HepG2 (cell line): ENCODE measurements around the gene ABCC2. TPM values are rescaled to one million over a fixed set of nuclear protein-coding genes. Genes with fewer than 3 reads are reported as not detected.

Experiments used
- AGO2 ChIP-seq: fragments of 200-400 bp; formaldehyde crosslinking; optimal IDR thresholded peaks from 2 replicates; pipeline ENCODE3; 2017; ENCODE audit warnings: mild to moderate bottlenecking, low read depth, low read length, moderate library complexity
- ATF2 ChIP-seq: sonication (generic); formaldehyde crosslinking; IDR thresholded peaks from 2 replicates; pipeline ENCODE4 v1.4.0; 2020; ENCODE audit warnings: missing genetic modification reagents
- ATRX ChIP-seq: sonication (generic); formaldehyde crosslinking; IDR thresholded peaks from 2 replicates; pipeline ENCODE4 v1.4.0; 2020; ENCODE audit warnings: missing genetic modification reagents, borderline replicate concordance
- BCL6 ChIP-seq: IDR thresholded peaks from 2 replicates; pipeline ENCODE4 v1.6.1; 2016; ENCODE audit warnings: missing genetic modification reagents, missing compliant biosample characterization
- CBX5 ChIP-seq: sonication (generic); formaldehyde crosslinking; IDR thresholded peaks from 2 replicates; pipeline ENCODE4 v1.4.0; 2020; ENCODE audit warnings: missing genetic modification reagents, borderline replicate concordance
- GATA4 ChIP-seq: sonication (generic); IDR thresholded peaks from 2 replicates; pipeline ENCODE4 v1.6.1; 2016; ENCODE audit warnings: antibody characterized with exemption, low read depth, borderline replicate concordance
- HHEX ChIP-seq: IDR thresholded peaks from 2 replicates; pipeline ENCODE4 v1.6.1; 2016; ENCODE audit warnings: control low read depth
- MEF2D ChIP-seq: sonication (generic); formaldehyde crosslinking; IDR thresholded peaks from 2 replicates; pipeline ENCODE4 v1.5.1; 2020; ENCODE audit warnings: mild to moderate bottlenecking, missing genetic modification reagents
- MXD4 ChIP-seq: IDR thresholded peaks from 2 replicates; pipeline ENCODE4 v1.6.1; 2016; ENCODE audit warnings: mild to moderate bottlenecking, missing biosample characterization, missing genetic modification reagents
- MYC ChIP-seq: sonication (generic); formaldehyde crosslinking; IDR thresholded peaks from 2 replicates; pipeline ENCODE4 v1.9.0; 2021; ENCODE audit warnings: missing genetic modification reagents, borderline replicate concordance
- NCOR1 ChIP-seq: fragments of 200-600 bp; sonication (generic); IDR thresholded peaks from 2 replicates; pipeline ENCODE4 v1.7.0; 2017; ENCODE audit warnings: antibody characterized with exemption, low read length, borderline replicate concordance
- NKX3-1 ChIP-seq: sonication (generic); formaldehyde crosslinking; IDR thresholded peaks from 2 replicates; pipeline ENCODE4 v1.5.0; 2020; ENCODE audit warnings: missing genetic modification reagents
- PLRG1 ChIP-seq: fragments of 450-650 bp; conservative IDR thresholded peaks from 2 replicates; pipeline ENCODE4 v1.6.1; 2016
- TFE3 ChIP-seq: IDR thresholded peaks from 2 replicates; pipeline ENCODE4 v1.6.1; 2016
- TRAFD1 ChIP-seq: sonication (generic); formaldehyde crosslinking; IDR thresholded peaks from 2 replicates; pipeline ENCODE4 v1.5.1; 2020; ENCODE audit warnings: missing genetic modification reagents, mild to moderate bottlenecking, borderline replicate concordance
- XBP1 ChIP-seq: sonication (generic); formaldehyde crosslinking; IDR thresholded peaks from 2 replicates; pipeline ENCODE4 v1.5.0; 2020; ENCODE audit warnings: missing genetic modification reagents
- XRCC5 ChIP-seq: fragments of 200-400 bp; formaldehyde crosslinking; optimal IDR thresholded peaks from 2 replicates; pipeline ENCODE3; 2017; ENCODE audit warnings: mild to moderate bottlenecking, low read length
- ZBTB8A ChIP-seq: sonication (generic); formaldehyde crosslinking; IDR thresholded peaks from 2 replicates; pipeline ENCODE4 v1.4.0; 2020; ENCODE audit warnings: mild to moderate bottlenecking, low read depth, missing genetic modification reagents, borderline replicate concordance
- ZMAT5 ChIP-seq: sonication (generic); formaldehyde crosslinking; IDR thresholded peaks from 2 replicates; pipeline ENCODE4 v1.5.0; 2020; ENCODE audit warnings: mild to moderate bottlenecking, low read depth, missing genetic modification reagents, borderline replicate concordance
- ZNF687 ChIP-seq: sonication (generic); formaldehyde crosslinking; IDR thresholded peaks from 2 replicates; pipeline ENCODE4 v1.5.1; 2020; ENCODE audit warnings: mild to moderate bottlenecking, missing genetic modification reagents, moderate library complexity
- ZNF772 ChIP-seq: sonication (generic); formaldehyde crosslinking; IDR thresholded peaks from 2 replicates; pipeline ENCODE4 v1.5.0; 2020; ENCODE audit warnings: mild to moderate bottlenecking, missing genetic modification reagents
- polyA plus RNA-seq, 8 experiments: library from polyadenylated mRNA; depleted of rRNA in 3 of 8; stranded (reverse) in 7 of 8; unstranded in 1 of 8; fragments of >200 nt; fragmentation: Illumina TruSeq in 4 of 8; extraction: Trizol in 4 of 8; gene quantifications; 2 replicates each; pipeline versions ENCODE4 v1.2.1 to v1.2.3, GENCODE V29; 2011 to 2016; ENCODE audit warnings: low read depth in 4 of 8, missing spikeins in 1 of 8, mixed read lengths in 1 of 8; ENCODE audit not compliant: insufficient read depth in 1 of 8
- total RNA-seq, 5 experiments: library from RNA; depleted of rRNA; stranded (reverse); fragments of >200 nt; fragmentation: Illumina TruSeq; extraction: Trizol; gene quantifications; 2 replicates each; pipeline ENCODE4 v1.2.3, GENCODE V29; 2016; ENCODE audit warnings: low read depth in 1 of 5

Gene ABCC2
- total and polyA plus RNA-seq, 2 of the 13 experiments (the other 11 are each of a cell fraction or from before 2014, with no cell fraction given) = 181 to 497 TPM

- TF ChIP-seq ZNF687 (CRISPR knock-in tag) = no peak
- TF ChIP-seq PLRG1 = no peak
- peak; percentile 26; the same call in 1 of the 2 replicates for TF ChIP-seq MXD4 (CRISPR knock-in tag)
- TF ChIP-seq MEF2D = peak; percentile 77
- TF ChIP-seq ZNF772 (CRISPR knock-in tag) = no peak
- 0 out of 2 replicates have a peak, but pooled peaks have one; percentile 27 for TF ChIP-seq NKX3-1
- TF ChIP-seq CBX5 (CRISPR knock-in tag) = no peak
- TF ChIP-seq HHEX = no peak
- TF ChIP-seq XRCC5 = no peak
- no peak for TF ChIP-seq ZBTB8A (CRISPR knock-in tag)
- no peak for TF ChIP-seq ZMAT5
- TF ChIP-seq MYC = no peak
- peak; percentile 46; the same call in 1 of the 2 replicates for TF ChIP-seq GATA4
- peak; percentile 36; the same call in 1 of the 2 replicates for TF ChIP-seq ATF2 (CRISPR knock-in tag)
- TF ChIP-seq XBP1 (CRISPR knock-in tag) = no peak
- peak; percentile 64; the same call in 1 of the 2 replicates for TF ChIP-seq NCOR1
- 0 out of 2 replicates have a peak, but pooled peaks have one; percentile 25 for TF ChIP-seq TFE3 (CRISPR knock-in tag)
- TF ChIP-seq TRAFD1 (CRISPR knock-in tag) = no peak
- TF ChIP-seq BCL6 (CRISPR knock-in tag) = peak; percentile 58
- no peak for TF ChIP-seq ATRX
- no peak for TF ChIP-seq AGO2
Observed at GRCh38 chr10:99770408-99771045, 11.9 kb upstream of the ABCC2 start (continued).
